Fibroblast of the conjunctiva (primary cell): ENCODE measurements around the gene EPSTI1.
A peak's percentile ranks its signal among the peaks of the same experiment; 100 is the strongest.

Experiments
- DNase-seq: peaks from one replicate; pipeline ENCODE4 v3.0.0-alpha.2; 2010; ENCODE audit warnings: low read depth

EPSTI1 gene

GRCh38 chr13:42847891-42848663, 144.0 kb downstream of the EPSTI1 start:
- peak; percentile 32 for DNase-seq

- peak; percentile 74 for DNase-seq
Measured at GRCh38 chr13:42836930-42837690, 154.9 kb downstream of the EPSTI1 start.
